GM23338 (cell line): ENCODE data around the gene PLEKHG5. TPM values are rescaled to one million over a fixed set of nuclear protein-coding genes. Genes with fewer than 3 reads are reported as not detected.

ENCODE experiments used
- ATAC-seq: fragments of 200-7000 bp; cut with Tn5 transposase; 3 replicates; pipeline ENCODE4 v1.9.1; 2020
- DNase-seq: peaks from one replicate; pipeline ENCODE4 v3.0.0-alpha.2; 2015; ENCODE audit warnings: low spot score
- H2AFZ ChIP-seq: fragments of 200-600 bp; sonication (generic); 2 replicates; pipeline ENCODE4 v1.8.0; 2016; ENCODE audit warnings: antibody characterized with exemption, mild to moderate bottlenecking, moderate library complexity
- H3F3A ChIP-seq: fragments of 200-600 bp; sonication (generic); replicated peaks from 2 replicates; pipeline ENCODE4 v1.8.0; 2017; ENCODE audit warnings: antibody characterized with exemption, mixed run types, low read depth
- H3K27ac ChIP-seq: fragments of 200-600 bp; sonication (generic); 2 replicates; pipeline ENCODE4 v1.6.1; 2016; ENCODE audit warnings: low read depth
- H3K27me3 ChIP-seq: fragments of 200-600 bp; sonication (generic); 2 replicates; pipeline ENCODE4 v1.8.0; 2016; ENCODE audit warnings: mild to moderate bottlenecking, mixed run types, moderate library complexity; ENCODE audit not compliant: insufficient read depth
- H3K36me3 ChIP-seq: fragments of 200-600 bp; sonication (generic); 2 replicates; pipeline ENCODE4 v1.8.0; 2016; ENCODE audit warnings: mild to moderate bottlenecking; ENCODE audit not compliant: insufficient read depth
- H3K4me1 ChIP-seq: fragments of 200-600 bp; sonication (generic); 2 replicates; pipeline ENCODE4 v1.8.0; 2016; ENCODE audit warnings: mild to moderate bottlenecking, moderate library complexity; ENCODE audit not compliant: insufficient read depth
- H3K4me2 ChIP-seq: fragments of 200-600 bp; sonication (generic); 2 replicates; pipeline ENCODE4 v1.7.1; 2017; ENCODE audit warnings: mixed run types
- H3K4me3 ChIP-seq: fragments of 200-600 bp; sonication (generic); 2 replicates; pipeline ENCODE4 v1.6.1; 2016; ENCODE audit warnings: mixed run types
- H3K79me2 ChIP-seq: fragments of 200-600 bp; sonication (generic); replicated peaks from 2 replicates; pipeline ENCODE4 v1.8.0; 2017; ENCODE audit warnings: mild to moderate bottlenecking; ENCODE audit not compliant: insufficient read depth
- H3K9me2 ChIP-seq: fragments of 200-600 bp; sonication (generic); 2 replicates; pipeline ENCODE4 v1.8.0; 2017; ENCODE audit not compliant: insufficient read depth
- H4K20me1 ChIP-seq: fragments of 200-600 bp; sonication (generic); replicated peaks from 2 replicates; pipeline ENCODE4 v1.8.0; 2017; ENCODE audit warnings: mild to moderate bottlenecking; ENCODE audit not compliant: insufficient read depth
- H3K27ac Mint-ChIP-seq: 2 replicates; pipeline ENCODE4 v1.8.0; 2020; ENCODE audit warnings: inconsistent platforms, mild to moderate bottlenecking, moderate library complexity, mixed read lengths
- H3K27me3 Mint-ChIP-seq: 3 replicates; pipeline ENCODE4 v1.8.0; 2022; ENCODE audit warnings: low read depth, mild to moderate bottlenecking, moderate library complexity, mixed read lengths, inconsistent platforms; ENCODE audit not compliant: insufficient read depth, poor library complexity
- H3K36me3 Mint-ChIP-seq: 3 replicates; pipeline ENCODE4 v1.8.0; 2021; ENCODE audit warnings: low read depth, mild to moderate bottlenecking, inconsistent platforms, moderate library complexity, mixed read lengths
- H3K4me1 Mint-ChIP-seq: 3 replicates; pipeline ENCODE4 v1.8.0; 2020; ENCODE audit warnings: mild to moderate bottlenecking, inconsistent platforms, mixed read lengths
- H3K4me3 Mint-ChIP-seq: 3 replicates; pipeline ENCODE4 v1.8.0; 2021; ENCODE audit warnings: moderate library complexity, mild to moderate bottlenecking, inconsistent platforms, mixed read lengths
- H3K9me3 Mint-ChIP-seq: 3 replicates; pipeline ENCODE4 v1.8.0; 2020; ENCODE audit warnings: moderate library complexity, mild to moderate bottlenecking, inconsistent platforms, mixed read lengths
- ZNF331 ChIP-seq: fragments of 250-450 bp; sonication (Bioruptor Pico); IDR thresholded peaks from 2 replicates; pipeline ENCODE4 v1.5.0; 2020; ENCODE audit warnings: low read depth, mild to moderate bottlenecking, moderate library complexity
- polyA plus RNA-seq: library from polyadenylated mRNA; unstranded; fragments of >200 nt; fragmentation: Nextera tagmentation; extraction: Ambion mirVana; gene quantifications from 2 replicates; pipeline ENCODE4 v1.2.1, GENCODE V29; 2016
- total RNA-seq: library from RNA; depleted of rRNA; stranded (reverse); fragments of >200 nt; shearing (Covaris generic); gene quantifications from 2 replicates; pipeline ENCODE4 v1.2.3, GENCODE V29; 2014
- TF ChIP-seq, protein P1 (sequence below), 2 experiments: fragments of 200-600 bp in 1 of 2; sonication (generic) in 1 of 2; conservative IDR thresholded peaks; 2 replicates each; pipeline versions ENCODE4 v1.5.1 to v1.6.1; 2016 to 2017; ENCODE audit warnings: antibody characterized with exemption in 2 of 2, low read depth in 2 of 2, mild to moderate bottlenecking in 2 of 2, moderate library complexity in 1 of 2
- TF ChIP-seq, protein P2 (sequence below): IDR thresholded peaks from 2 replicates; pipeline ENCODE4 v1.6.1; 2016; ENCODE audit warnings: antibody characterized with exemption
- TF ChIP-seq, protein P3 (sequence below): fragments of 250-450 bp; sonication (Bioruptor Pico); IDR thresholded peaks from 2 replicates; pipeline ENCODE4 v1.5.0; 2020; ENCODE audit warnings: mild to moderate bottlenecking, moderate library complexity

The PLEKHG5 gene
- total and polyA plus RNA-seq, 2 experiments from 2014 or later = 9.0 to 26.4 TPM

DNA sequence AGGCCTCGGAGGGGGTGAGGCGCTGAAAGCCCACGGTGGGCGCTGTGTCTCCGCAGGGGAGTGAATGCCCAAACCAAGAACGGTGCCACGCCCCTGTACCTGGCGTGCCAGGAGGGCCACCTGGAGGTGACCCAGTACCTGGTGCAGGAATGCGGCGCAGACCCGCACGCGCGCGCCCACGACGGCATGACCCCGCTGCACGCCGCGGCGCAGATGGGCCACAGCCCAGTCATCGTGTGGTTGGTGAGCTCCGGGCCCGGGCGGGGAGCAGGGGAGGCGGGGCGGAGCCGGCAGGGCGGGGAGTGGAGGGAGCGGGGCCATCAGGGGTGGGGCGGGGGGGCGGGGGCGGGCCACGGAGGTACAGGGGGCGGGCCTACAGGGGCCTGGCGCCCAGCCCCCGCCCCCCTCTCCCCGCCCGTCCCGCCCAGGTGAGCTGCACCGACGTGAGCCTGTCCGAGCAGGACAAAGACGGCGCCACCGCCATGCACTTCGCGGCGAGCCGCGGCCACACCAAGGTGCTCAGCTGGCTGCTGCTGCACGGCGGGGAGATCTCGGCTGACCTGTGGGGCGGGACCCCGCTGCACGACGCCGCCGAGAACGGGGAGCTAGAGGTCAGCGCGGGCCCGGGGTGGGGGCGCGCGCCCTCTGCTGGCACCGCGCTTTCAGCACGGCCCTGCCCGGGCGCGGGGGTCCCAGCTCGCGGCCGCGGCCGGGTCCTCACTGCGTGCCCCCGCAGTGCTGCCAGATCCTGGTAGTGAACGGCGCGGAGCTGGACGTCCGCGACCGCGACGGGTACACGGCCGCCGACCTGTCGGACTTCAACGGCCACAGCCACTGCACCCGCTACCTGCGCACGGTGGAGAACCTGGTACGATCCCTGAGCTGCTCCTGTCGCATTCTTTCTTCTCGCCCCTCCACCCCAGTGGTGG lies 51.0 kb downstream of the PLEKHG5 start:
- Histone ChIP-seq H3K4me3 (peak overlapping the region; percentile 51), H4K20me1 (no peaks in the 10 kb centered on the region), H3K9me2 (no peaks in the 10 kb centered on the region), H3K79me2 (no peaks in the 10 kb centered on the region), H2AFZ (no peak overlapping the region; the same call in 1 of the 2 replicates), H3K27ac (no peak overlapping the region), H3K4me1 (no peaks in the 10 kb centered on the region), H3K27me3 (peaks cover 26% of the 10 kb centered on the region), H3K36me3 (no peaks in the 10 kb centered on the region), H3K4me2 (peak overlapping the region; percentile 76), H3F3A (no peaks in the 10 kb centered on the region)
- no peaks in the 10 kb centered on the region for H3K36me3 Mint-ChIP-seq
- H3K4me1 Mint-ChIP-seq = peaks cover 18% of the 10 kb centered on the region
- TF ChIP-seq, protein P1, sequence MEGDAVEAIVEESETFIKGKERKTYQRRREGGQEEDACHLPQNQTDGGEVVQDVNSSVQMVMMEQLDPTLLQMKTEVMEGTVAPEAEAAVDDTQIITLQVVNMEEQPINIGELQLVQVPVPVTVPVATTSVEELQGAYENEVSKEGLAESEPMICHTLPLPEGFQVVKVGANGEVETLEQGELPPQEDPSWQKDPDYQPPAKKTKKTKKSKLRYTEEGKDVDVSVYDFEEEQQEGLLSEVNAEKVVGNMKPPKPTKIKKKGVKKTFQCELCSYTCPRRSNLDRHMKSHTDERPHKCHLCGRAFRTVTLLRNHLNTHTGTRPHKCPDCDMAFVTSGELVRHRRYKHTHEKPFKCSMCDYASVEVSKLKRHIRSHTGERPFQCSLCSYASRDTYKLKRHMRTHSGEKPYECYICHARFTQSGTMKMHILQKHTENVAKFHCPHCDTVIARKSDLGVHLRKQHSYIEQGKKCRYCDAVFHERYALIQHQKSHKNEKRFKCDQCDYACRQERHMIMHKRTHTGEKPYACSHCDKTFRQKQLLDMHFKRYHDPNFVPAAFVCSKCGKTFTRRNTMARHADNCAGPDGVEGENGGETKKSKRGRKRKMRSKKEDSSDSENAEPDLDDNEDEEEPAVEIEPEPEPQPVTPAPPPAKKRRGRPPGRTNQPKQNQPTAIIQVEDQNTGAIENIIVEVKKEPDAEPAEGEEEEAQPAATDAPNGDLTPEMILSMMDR (conservative IDR thresholded peaks at IDR 0.05; ENCODE audit: low read depth in 2 of 2) = peak; percentile 36 to 67; a peak in 3 of 4 replicates
- TF ChIP-seq, protein P2, sequence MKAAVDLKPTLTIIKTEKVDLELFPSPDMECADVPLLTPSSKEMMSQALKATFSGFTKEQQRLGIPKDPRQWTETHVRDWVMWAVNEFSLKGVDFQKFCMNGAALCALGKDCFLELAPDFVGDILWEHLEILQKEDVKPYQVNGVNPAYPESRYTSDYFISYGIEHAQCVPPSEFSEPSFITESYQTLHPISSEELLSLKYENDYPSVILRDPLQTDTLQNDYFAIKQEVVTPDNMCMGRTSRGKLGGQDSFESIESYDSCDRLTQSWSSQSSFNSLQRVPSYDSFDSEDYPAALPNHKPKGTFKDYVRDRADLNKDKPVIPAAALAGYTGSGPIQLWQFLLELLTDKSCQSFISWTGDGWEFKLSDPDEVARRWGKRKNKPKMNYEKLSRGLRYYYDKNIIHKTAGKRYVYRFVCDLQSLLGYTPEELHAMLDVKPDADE = no peak
- peak; percentile 82 for DNase-seq
- H3K4me3 Mint-ChIP-seq = peak overlapping the region; percentile 61
- H3K27ac Mint-ChIP-seq = no peak overlapping the region
- peak; percentile 71 for ATAC-seq
- no peaks in the 10 kb centered on the region for H3K9me3 Mint-ChIP-seq
- peaks cover 28% of the 10 kb centered on the region for H3K27me3 Mint-ChIP-seq

DNA sequence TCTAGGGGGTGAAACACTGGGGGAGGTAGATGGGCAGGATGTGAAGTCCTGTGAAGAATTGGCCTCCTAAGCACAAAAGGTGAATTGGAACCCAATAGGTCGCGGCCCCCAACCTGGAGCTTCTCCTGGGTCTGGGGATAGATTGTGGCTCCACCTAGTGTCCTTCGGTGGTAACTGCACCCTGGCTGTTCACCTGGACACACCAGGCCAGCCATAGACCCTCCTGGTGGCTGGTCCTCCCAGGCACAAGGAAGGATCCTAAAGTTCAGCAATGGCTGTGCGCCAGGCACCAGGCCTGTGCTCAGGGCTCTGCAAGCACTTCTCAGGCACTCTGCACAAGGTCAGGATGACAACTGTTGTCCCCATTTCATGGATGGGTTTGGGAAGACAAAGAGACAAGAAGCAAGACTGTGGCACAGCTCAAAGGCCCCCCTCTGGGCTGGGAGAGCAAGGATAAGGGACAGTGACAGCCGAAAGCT lies 53.4 kb downstream of the PLEKHG5 start:
- H3K4me1 Mint-ChIP-seq = peaks cover 13% of the 10 kb centered on the region
- no peaks in the 10 kb centered on the region for H3K79me2 ChIP-seq
- no peak overlapping the region for H3K4me3 Mint-ChIP-seq
- H3K27me3 Mint-ChIP-seq = peaks cover 26% of the 10 kb centered on the region
- H4K20me1 ChIP-seq = no peaks in the 10 kb centered on the region
- peaks cover 26% of the 10 kb centered on the region for H3K27me3 ChIP-seq
- H3K4me2 ChIP-seq = no peak overlapping the region
- H3K36me3 Mint-ChIP-seq = no peaks in the 10 kb centered on the region
- H2AFZ ChIP-seq = no peak overlapping the region
- H3K4me3 ChIP-seq = no peak overlapping the region
- H3K36me3 ChIP-seq = no peaks in the 10 kb centered on the region
- ATAC-seq = peak; percentile 69
- H3K9me3 Mint-ChIP-seq = no peaks in the 10 kb centered on the region
- no peak overlapping the region for H3K27ac ChIP-seq
- no peak overlapping the region for H3K27ac Mint-ChIP-seq
- H3F3A ChIP-seq = no peaks in the 10 kb centered on the region
- H3K4me1 ChIP-seq = no peaks in the 10 kb centered on the region
- DNase-seq = peak; percentile 94
- TF ChIP-seq, protein P3, sequence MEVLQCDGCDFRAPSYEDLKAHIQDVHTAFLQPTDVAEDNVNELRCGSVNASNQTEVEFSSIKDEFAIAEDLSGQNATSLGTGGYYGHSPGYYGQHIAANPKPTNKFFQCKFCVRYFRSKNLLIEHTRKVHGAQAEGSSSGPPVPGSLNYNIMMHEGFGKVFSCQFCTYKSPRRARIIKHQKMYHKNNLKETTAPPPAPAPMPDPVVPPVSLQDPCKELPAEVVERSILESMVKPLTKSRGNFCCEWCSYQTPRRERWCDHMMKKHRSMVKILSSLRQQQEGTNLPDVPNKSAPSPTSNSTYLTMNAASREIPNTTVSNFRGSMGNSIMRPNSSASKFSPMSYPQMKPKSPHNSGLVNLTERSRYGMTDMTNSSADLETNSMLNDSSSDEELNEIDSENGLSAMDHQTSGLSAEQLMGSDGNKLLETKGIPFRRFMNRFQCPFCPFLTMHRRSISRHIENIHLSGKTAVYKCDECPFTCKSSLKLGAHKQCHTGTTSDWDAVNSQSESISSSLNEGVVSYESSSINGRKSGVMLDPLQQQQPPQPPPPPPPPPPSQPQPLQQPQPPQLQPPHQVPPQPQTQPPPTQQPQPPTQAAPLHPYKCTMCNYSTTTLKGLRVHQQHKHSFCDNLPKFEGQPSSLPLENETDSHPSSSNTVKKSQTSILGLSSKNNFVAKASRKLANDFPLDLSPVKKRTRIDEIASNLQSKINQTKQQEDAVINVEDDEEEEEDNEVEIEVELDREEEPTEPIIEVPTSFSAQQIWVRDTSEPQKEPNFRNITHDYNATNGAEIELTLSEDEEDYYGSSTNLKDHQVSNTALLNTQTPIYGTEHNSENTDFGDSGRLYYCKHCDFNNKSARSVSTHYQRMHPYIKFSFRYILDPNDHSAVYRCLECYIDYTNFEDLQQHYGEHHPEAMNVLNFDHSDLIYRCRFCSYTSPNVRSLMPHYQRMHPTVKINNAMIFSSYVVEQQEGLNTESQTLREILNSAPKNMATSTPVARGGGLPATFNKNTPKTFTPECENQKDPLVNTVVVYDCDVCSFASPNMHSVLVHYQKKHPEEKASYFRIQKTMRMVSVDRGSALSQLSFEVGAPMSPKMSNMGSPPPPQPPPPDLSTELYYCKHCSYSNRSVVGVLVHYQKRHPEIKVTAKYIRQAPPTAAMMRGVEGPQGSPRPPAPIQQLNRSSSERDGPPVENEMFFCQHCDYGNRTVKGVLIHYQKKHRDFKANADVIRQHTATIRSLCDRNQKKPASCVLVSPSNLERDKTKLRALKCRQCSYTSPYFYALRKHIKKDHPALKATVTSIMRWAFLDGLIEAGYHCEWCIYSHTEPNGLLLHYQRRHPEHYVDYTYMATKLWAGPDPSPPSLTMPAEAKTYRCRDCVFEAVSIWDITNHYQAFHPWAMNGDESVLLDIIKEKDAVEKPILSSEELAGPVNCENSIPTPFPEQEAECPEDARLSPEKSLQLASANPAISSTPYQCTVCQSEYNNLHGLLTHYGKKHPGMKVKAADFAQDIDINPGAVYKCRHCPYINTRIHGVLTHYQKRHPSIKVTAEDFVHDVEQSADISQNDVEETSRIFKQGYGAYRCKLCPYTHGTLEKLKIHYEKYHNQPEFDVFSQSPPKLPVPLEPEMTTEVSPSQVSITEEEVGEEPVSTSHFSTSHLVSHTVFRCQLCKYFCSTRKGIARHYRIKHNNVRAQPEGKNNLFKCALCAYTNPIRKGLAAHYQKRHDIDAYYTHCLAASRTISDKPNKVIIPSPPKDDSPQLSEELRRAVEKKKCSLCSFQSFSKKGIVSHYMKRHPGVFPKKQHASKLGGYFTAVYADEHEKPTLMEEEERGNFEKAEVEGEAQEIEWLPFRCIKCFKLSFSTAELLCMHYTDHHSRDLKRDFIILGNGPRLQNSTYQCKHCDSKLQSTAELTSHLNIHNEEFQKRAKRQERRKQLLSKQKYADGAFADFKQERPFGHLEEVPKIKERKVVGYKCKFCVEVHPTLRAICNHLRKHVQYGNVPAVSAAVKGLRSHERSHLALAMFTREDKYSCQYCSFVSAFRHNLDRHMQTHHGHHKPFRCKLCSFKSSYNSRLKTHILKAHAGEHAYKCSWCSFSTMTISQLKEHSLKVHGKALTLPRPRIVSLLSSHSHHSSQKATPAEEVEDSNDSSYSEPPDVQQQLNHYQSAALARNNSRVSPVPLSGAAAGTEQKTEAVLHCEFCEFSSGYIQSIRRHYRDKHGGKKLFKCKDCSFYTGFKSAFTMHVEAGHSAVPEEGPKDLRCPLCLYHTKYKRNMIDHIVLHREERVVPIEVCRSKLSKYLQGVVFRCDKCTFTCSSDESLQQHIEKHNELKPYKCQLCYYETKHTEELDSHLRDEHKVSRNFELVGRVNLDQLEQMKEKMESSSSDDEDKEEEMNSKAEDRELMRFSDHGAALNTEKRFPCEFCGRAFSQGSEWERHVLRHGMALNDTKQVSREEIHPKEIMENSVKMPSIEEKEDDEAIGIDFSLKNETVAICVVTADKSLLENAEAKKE (CRISPR knock-in tag) = no peak
- TF ChIP-seq ZNF331 = no peak
- TF ChIP-seq, protein P1 (conservative IDR thresholded peaks at IDR 0.05; ENCODE audit: low read depth in 2 of 2) = peak; percentile 91 to 92
- H3K9me2 ChIP-seq = no peaks in the 10 kb centered on the region
